Activated CD8-positive, alpha-beta memory T cell treated with anti-CD3 and anti-CD28 coated beads for 1 hour (primary cell): ENCODE data around the gene ZNF521.

ENCODE experiments used
- DNase-seq, 2 donors: peaks; one replicate each; pipeline ENCODE4 v3.0.0-alpha.2; 2020; ENCODE audit warnings: low read depth in 1 of 2; ENCODE audit errors: extremely low read depth in 1 of 2

The ZNF521 gene

GRCh38 chr18:25230658-25231326, 121.2 kb downstream of the ZNF521 start:
- no peak for DNase-seq

- no peak for DNase-seq
Measured at GRCh38 chr18:25229920-25230319, 122.0 kb downstream of the ZNF521 start.

- no peak for DNase-seq
Measured at GRCh38 chr18:25229081-25229480, 122.9 kb downstream of the ZNF521 start.

- no peak for DNase-seq
Measured at GRCh38 chr18:25228410-25228809, 123.6 kb downstream of the ZNF521 start.

- no peak for DNase-seq
Measured at GRCh38 chr18:25225151-25225550, 126.8 kb downstream of the ZNF521 start.

- no peak for DNase-seq
Measured at GRCh38 chr18:25223899-25224886, 127.8 kb downstream of the ZNF521 start.

GRCh38 chr18:25223211-25223610, 128.8 kb downstream of the ZNF521 start:
- no peak for DNase-seq

GRCh38 chr18:25222648-25223047, 129.3 kb downstream of the ZNF521 start:
- no peak for DNase-seq

- DNase-seq, result no peak
Measured at GRCh38 chr18:25210622-25211021, 141.3 kb downstream of the ZNF521 start.

- DNase-seq, result no peak
Measured at GRCh38 chr18:25192065-25192464, 159.9 kb downstream of the ZNF521 start.

GRCh38 chr18:25190472-25190871, 161.5 kb downstream of the ZNF521 start:
- DNase-seq, result no peak

- no peak for DNase-seq
Measured at GRCh38 chr18:25189391-25190185, 162.4 kb downstream of the ZNF521 start.

- no peak for DNase-seq
Measured at GRCh38 chr18:25187521-25188192, 164.3 kb downstream of the ZNF521 start.

GRCh38 chr18:25186871-25187270, 165.1 kb downstream of the ZNF521 start:
- no peak for DNase-seq

GRCh38 chr18:25181993-25182392, 170.0 kb downstream of the ZNF521 start:
- DNase-seq, result no peak

- no peak for DNase-seq
Measured at GRCh38 chr18:25181581-25181980, 170.4 kb downstream of the ZNF521 start.

- DNase-seq, result no peak
Measured at GRCh38 chr18:25180973-25181548, 170.9 kb downstream of the ZNF521 start.

- DNase-seq, result no peak
Measured at GRCh38 chr18:25177631-25178030, 174.3 kb downstream of the ZNF521 start.

GRCh38 chr18:25176518-25177042, 175.4 kb downstream of the ZNF521 start:
- no peak for DNase-seq
